ENCODE measurements around the gene KRT78. TPM values are rescaled to one million over a fixed set of nuclear protein-coding genes. Genes with fewer than 3 reads are reported as not detected.

KRT78 gene
- polyA plus RNA-seq, 2 of the 4 experiments (the other 2 are of a cell fraction): 0.09 to 0.12 TPM

DNA sequence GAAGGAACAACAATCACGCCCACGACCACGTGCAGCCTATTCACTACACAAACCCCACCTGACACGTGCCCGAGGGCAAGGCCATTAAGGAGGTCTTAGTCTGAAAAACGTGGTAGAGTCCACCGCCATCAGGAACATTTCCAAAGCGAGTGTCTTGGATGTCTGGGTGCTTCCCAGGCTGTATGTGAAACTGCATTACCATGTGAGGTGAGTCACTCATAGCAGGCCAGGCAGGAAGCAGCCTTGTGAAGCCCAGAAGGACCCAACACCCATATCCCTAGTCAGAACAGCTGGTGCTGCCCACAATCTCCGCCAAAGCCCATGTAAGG, 11.4 kb downstream of the KRT78 start:
- ChIA-PET POLR2A (no interaction called here), CTCF (interaction anchor here (1.6 kb wide), 1 partner anchor 28 kb away, joined by 7 read pairs; no protein-coding TSS in a partner anchor)
- Histone ChIP-seq H3K9me3 (no peaks in the 10 kb centered on the region), H3K27ac (peak overlapping the region in 1 of 2 experiments; percentile 12; a peak in 1 of 6 replicates), H3K4me2 (no peak overlapping the region; the same call in 2 of the 3 replicates), H3K4me3 (no peak overlapping the region), H3K4me1 (peaks cover 13% of the 10 kb centered on the region; the same call in 2 of the 3 replicates)
- DNase-seq (ENCODE audit: low read depth in 1 of 2, low spot score in 1 of 2): peak; percentile 49 to 50
- FAIRE-seq: no peak
- WGBS (ENCODE audit: missing lambda C conversion rate): 75% methylated on average over 9 of the region's 9 CpGs
- peak; percentile 49 to 67; a peak in 4 of 6 replicates for ATAC-seq
- TF ChIP-seq EP300 (IDR thresholded peaks at IDR 0.05) (no peak), FOSL2 (IDR thresholded peaks at IDR 0.05) (no peak), FOSL2 (CRISPR knock-in tag; IDR thresholded peaks at IDR 0.05) (peak; percentile 26; the same call in 1 of the 2 replicates)

DNA sequence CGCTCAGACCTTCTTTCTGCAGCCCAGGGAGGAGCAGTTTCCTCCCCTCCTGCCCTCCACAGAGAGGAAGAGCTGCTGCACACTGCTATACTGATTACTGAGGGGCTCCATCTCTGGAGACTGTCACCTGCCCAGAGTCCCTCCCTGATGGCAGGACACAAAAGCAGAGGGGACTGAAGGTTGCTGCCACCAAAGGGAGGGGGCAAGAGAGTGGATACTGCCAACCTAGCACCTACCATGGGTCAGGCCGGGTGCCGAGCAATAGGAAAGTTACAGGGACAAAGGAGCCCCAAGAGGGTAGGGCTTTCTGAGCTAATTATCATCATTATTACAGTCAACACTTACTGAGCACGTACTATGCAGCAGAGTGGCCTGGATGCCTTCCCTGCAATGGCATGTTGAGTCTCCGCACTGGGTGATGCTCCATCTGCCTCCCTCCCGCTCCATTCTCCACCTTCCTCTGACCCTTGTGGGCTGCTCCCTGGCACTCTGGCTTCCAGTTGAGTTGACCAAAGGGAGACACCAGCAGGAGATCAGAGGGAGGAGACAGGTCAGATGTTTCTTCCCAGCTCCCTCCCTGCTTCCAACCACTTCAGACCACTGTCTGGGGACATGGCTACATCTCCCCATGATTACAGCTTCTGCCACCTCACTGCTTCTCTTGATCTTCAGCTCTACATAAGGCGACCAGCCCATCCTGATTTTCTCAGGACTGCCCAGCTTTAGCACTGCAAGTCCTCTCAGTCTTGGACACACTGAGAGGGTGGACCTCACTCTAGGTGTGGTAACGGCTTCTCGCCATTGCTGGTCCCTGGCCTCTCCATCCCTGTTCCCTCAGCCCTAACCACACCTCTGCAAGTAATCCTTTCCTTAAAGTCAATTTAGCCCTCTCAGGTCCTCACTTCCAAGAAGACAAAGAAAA, 12.0 kb downstream of the KRT78 start:
- ChIA-PET POLR2A (no interaction called here), CTCF (interaction anchor here (1.3 to 1.5 kb wide), 2 partner anchors 29 to 43 kb away, joined by 4 to 5 read pairs; no protein-coding TSS in a partner anchor)
- ATAC-seq: peak in 1 of 2 experiments; percentile 14; a peak in 2 of 6 replicates

GRCh38 chr12:52836042-52836466, 12.7 kb downstream of the KRT78 start:
- CTCF ChIA-PET: interaction anchor here (1.1 to 1.5 kb wide), 4 partner anchors 15 to 148 kb away, joined by 3 to 5 read pairs (median 4); no protein-coding TSS in a partner anchor
- no peaks in the 10 kb centered on the region for H3K9me3 ChIP-seq
- peaks cover 13% of the 10 kb centered on the region; the same call in 2 of the 3 replicates for H3K4me1 ChIP-seq
- H3K27ac ChIP-seq: peak overlapping the region in 1 of 2 experiments; percentile 17; a peak in 1 of 6 replicates
- 79% methylated on average over 7 of the region's 7 CpGs for WGBS (ENCODE audit: missing lambda C conversion rate)
- ATAC-seq (no peak), FAIRE-seq (no peak), DNase-seq (ENCODE audit: low read depth in 1 of 2, low spot score in 1 of 2) (no peak)
- no peak for TF ChIP-seq ESRRA (IDR thresholded peaks at IDR 0.05; ENCODE audit: borderline replicate concordance, low read length)
- TF ChIP-seq TFCP2L1 (CRISPR knock-in tag; IDR thresholded peaks at IDR 0.05): no peak
- no peak for TF ChIP-seq BHLHE40 (IDR thresholded peaks at IDR 0.05; ENCODE audit: low read depth, low read length)
- no peak for TF ChIP-seq JUNB (IDR thresholded peaks at IDR 0.05)
- TF ChIP-seq, protein P1, sequence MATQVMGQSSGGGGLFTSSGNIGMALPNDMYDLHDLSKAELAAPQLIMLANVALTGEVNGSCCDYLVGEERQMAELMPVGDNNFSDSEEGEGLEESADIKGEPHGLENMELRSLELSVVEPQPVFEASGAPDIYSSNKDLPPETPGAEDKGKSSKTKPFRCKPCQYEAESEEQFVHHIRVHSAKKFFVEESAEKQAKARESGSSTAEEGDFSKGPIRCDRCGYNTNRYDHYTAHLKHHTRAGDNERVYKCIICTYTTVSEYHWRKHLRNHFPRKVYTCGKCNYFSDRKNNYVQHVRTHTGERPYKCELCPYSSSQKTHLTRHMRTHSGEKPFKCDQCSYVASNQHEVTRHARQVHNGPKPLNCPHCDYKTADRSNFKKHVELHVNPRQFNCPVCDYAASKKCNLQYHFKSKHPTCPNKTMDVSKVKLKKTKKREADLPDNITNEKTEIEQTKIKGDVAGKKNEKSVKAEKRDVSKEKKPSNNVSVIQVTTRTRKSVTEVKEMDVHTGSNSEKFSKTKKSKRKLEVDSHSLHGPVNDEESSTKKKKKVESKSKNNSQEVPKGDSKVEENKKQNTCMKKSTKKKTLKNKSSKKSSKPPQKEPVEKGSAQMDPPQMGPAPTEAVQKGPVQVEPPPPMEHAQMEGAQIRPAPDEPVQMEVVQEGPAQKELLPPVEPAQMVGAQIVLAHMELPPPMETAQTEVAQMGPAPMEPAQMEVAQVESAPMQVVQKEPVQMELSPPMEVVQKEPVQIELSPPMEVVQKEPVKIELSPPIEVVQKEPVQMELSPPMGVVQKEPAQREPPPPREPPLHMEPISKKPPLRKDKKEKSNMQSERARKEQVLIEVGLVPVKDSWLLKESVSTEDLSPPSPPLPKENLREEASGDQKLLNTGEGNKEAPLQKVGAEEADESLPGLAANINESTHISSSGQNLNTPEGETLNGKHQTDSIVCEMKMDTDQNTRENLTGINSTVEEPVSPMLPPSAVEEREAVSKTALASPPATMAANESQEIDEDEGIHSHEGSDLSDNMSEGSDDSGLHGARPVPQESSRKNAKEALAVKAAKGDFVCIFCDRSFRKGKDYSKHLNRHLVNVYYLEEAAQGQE (IDR thresholded peaks at IDR 0.05): no peak
- TF ChIP-seq SREBF2 (IDR thresholded peaks at IDR 0.05): no peak
- TF ChIP-seq CHD2 (IDR thresholded peaks at IDR 0.05; ENCODE audit: low read length, partially characterized antibody): no peak
- TF ChIP-seq, protein P2, sequence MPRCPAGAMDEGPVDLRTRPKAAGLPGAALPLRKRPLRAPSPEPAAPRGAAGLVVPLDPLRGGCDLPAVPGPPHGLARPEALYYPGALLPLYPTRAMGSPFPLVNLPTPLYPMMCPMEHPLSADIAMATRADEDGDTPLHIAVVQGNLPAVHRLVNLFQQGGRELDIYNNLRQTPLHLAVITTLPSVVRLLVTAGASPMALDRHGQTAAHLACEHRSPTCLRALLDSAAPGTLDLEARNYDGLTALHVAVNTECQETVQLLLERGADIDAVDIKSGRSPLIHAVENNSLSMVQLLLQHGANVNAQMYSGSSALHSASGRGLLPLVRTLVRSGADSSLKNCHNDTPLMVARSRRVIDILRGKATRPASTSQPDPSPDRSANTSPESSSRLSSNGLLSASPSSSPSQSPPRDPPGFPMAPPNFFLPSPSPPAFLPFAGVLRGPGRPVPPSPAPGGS (IDR thresholded peaks at IDR 0.05): no peak
- no peak for TF ChIP-seq EHMT2 (IDR thresholded peaks at IDR 0.05; ENCODE audit: low read depth)
- TF ChIP-seq HOXA7 (CRISPR knock-in tag; IDR thresholded peaks at IDR 0.05): no peak
- no peak overlapping the region for H3K4me2 ChIP-seq
- no peak overlapping the region for H3K4me3 ChIP-seq
- POLR2A ChIA-PET: no interaction called here

More for the DNA sequence above, 12.0 kb downstream of the KRT78 start:
- no peak for DNase-seq (ENCODE audit: low read depth in 1 of 2, low spot score in 1 of 2)
- peaks cover 13% of the 10 kb centered on the region; the same call in 2 of the 3 replicates for H3K4me1 ChIP-seq
- no peaks in the 10 kb centered on the region for H3K9me3 ChIP-seq
- H3K27ac ChIP-seq: peak overlapping the region in 1 of 2 experiments; percentile 17; a peak in 1 of 6 replicates
- no peak overlapping the region; the same call in 2 of the 3 replicates for H3K4me2 ChIP-seq
- no peak for FAIRE-seq
- 87% methylated on average over 9 of the region's 9 CpGs for WGBS (ENCODE audit: missing lambda C conversion rate)
- H3K4me3 ChIP-seq: no peak overlapping the region
- TF ChIP-seq HOXB5 (CRISPR knock-in tag; IDR thresholded peaks at IDR 0.05) (no peak), FOSB (CRISPR knock-in tag; IDR thresholded peaks at IDR 0.05) (no peak), KDM5A (IDR thresholded peaks at IDR 0.05) (no peak), TP53 (CRISPR knock-in tag; IDR thresholded peaks at IDR 0.05) (no peak), RARB (CRISPR knock-in tag; IDR thresholded peaks at IDR 0.05) (no peak), HEYL (CRISPR knock-in tag; IDR thresholded peaks at IDR 0.05) (no peak), GATA3 (IDR thresholded peaks at IDR 0.05; ENCODE audit: borderline replicate concordance) (no peak), ZC3H11A (IDR thresholded peaks at IDR 0.05) (no peak), POLR2AphosphoS2 (conservative IDR thresholded peaks at IDR 0.05; ENCODE audit: low read length) (no peak), RCOR1 (IDR thresholded peaks at IDR 0.05; ENCODE audit: low read depth, low read length) (no peak), EHF (CRISPR knock-in tag; IDR thresholded peaks at IDR 0.05) (no peak), CEBPB (IDR thresholded peaks at IDR 0.05) (no peak), MAFK (IDR thresholded peaks at IDR 0.05; ENCODE audit: partially characterized antibody) (no peak), CTCF (IDR thresholded peaks at IDR 0.05) (no peak), MAZ (IDR thresholded peaks at IDR 0.05; ENCODE audit: borderline replicate concordance, low read depth, low read length) (no peak)
- TF ChIP-seq, protein P3, sequence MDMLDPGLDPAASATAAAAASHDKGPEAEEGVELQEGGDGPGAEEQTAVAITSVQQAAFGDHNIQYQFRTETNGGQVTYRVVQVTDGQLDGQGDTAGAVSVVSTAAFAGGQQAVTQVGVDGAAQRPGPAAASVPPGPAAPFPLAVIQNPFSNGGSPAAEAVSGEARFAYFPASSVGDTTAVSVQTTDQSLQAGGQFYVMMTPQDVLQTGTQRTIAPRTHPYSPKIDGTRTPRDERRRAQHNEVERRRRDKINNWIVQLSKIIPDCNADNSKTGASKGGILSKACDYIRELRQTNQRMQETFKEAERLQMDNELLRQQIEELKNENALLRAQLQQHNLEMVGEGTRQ (IDR thresholded peaks at IDR 0.05): no peak

All from A549 (cell line).